Measurements from ENCODE around the gene SRP14. TPM values are rescaled to one million over a fixed set of nuclear protein-coding genes. Genes with fewer than 3 reads are reported as not detected.

Gene SRP14
- total RNA-seq, 5 donors from 2014 or later (not counting 1 experiment from before 2014, with no cell fraction given): 115 to 128 (median 119) TPM

DNA sequence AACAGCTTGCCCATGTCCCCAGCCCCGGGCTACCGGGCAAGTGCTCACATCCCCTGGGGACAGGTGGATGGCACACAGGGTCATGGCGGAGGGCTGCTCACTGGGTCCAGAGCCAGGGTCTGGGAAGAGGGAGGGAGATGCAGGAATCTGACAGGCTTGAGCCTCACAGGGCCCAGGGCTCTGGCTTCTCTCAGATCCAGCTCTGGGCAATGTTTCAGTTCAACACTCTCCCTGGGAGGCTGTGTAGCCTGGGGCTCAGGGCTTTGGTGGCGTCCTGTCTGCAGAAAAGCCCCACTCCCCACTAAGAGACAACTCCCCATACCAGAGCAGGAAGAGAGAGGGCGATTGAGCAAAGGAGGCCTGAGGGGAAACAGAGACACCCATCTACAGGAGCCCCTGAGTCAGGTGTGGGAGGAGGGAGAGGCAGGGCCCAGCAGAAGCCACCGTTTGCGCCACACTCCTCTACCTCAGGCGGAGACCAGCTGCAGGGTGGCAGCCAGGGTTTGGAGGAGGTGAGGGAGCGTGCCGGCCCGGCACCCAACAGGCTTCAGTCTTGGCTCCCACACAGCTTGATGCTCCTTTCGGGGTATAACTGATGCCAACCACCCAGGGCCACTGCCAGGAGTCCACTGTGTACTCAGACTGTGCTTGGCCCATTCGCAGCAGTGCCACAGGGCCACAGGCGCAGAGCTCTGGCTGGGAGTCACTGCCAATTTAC, 16.8 kb upstream of the SRP14 start:
- Histone ChIP-seq H3K27me3 (replicated peaks in 1 of 2; ENCODE audit: control insufficient read depth in 2 of 2, extremely low read depth in 1 of 2, insufficient read depth in 2 of 2, low read length in 1 of 2) (no peaks in the 10 kb centered on the region), H3K36me3 (ENCODE audit: control insufficient read depth in 2 of 2, extremely low read depth in 1 of 2, insufficient read depth in 1 of 2, low read length in 1 of 2) (peaks cover 0 to 3% of the 10 kb centered on the region in 2 donors), H3K4me1 (ENCODE audit: control insufficient read depth in 1 of 2, extremely low read depth in 1 of 2, insufficient read depth in 2 of 2, low read length in 2 of 2) (peaks cover 34 to 50% of the 10 kb centered on the region in 2 experiments), H3K4me3 (ENCODE audit: control insufficient read depth in 1 of 2, extremely low read depth in 1 of 2, low read length in 1 of 2) (no peak overlapping the region), H3K27ac (ENCODE audit: low read length) (no peak overlapping the region), H3K9me3 (no peaks in the 10 kb centered on the region)
- H3K4me1 Mint-ChIP-seq: peaks cover 61 to 70% (median 62%) of the 10 kb centered on the region in 3 donors
- WGBS (ENCODE audit: insufficient coverage): 77% methylated on average over 11 of the region's 14 CpGs
- DNase-seq (no peak), ATAC-seq (replicated peaks in 1 of 4) (peak; percentile 20 to 48 (median 36))
- no peaks in the 10 kb centered on the region for H3K9me3 Mint-ChIP-seq
- H3K27me3 Mint-ChIP-seq: no peaks in the 10 kb centered on the region
- H3K36me3 Mint-ChIP-seq: peaks cover 5% of the 10 kb centered on the region
- H3K4me3 Mint-ChIP-seq: peak overlapping the region in 1 of 3 donors; percentile 73
- H3K27ac Mint-ChIP-seq: peak overlapping the region in 1 of 2 donors; percentile 96
- POLR2A ChIA-PET: no interaction called here
- CTCF ChIA-PET: no interaction called here

DNA sequence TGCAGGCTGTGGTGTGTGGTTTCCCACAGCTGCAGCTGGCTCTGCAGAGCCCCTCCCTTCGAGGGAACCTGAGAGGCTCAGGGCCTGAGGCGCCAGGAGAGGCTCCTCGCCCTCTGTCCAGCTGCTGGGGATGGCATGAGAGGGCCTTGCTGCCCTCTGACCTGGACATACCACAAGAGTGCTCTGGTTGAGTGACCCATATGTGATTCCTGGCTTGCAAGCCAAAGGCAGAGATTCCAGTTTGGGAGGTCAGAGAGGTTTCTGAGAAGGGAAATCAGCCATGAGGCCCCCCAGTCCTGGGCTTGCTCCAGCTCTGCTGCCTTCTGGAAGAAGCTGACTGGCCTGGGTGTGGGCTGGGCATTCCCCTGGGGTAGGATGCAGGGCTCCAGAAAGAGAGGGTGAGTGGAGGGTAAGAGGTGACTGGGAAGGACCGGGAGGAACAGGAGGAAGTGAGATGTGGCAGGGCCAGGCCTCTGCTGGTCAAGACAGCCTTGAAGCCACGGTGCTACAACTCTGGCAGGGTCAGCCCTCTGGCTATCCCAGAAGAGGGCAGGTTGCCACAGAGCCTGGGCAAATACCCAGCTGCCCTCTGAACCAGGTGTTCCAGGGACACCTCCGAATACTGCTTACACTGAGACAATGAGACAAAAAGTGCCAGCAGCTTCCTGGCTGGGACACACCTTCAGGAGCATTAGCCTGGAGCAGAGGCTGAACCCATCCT, 16.0 kb upstream of the SRP14 start:
- Mint-ChIP-seq H3K4me3 (peak overlapping the region; percentile 46 to 73 (median 57)), H3K4me1 (peaks cover 65 to 72% (median 67%) of the 10 kb centered on the region in 3 donors), H3K27me3 (no peaks in the 10 kb centered on the region), H3K9me3 (no peaks in the 10 kb centered on the region), H3K36me3 (peaks cover 5% of the 10 kb centered on the region), H3K27ac (peak overlapping the region; percentile 92 to 96)
- H3K36me3 ChIP-seq (ENCODE audit: control insufficient read depth in 2 of 2, extremely low read depth in 1 of 2, insufficient read depth in 1 of 2, low read length in 1 of 2): no peaks in the 10 kb centered on the region
- WGBS (ENCODE audit: insufficient coverage): 33% methylated on average over 5 of the region's 6 CpGs
- ChIA-PET POLR2A (interaction anchor here in 1 of 2 donors (0.6 kb wide), 1 partner anchor 315 kb away, joined by 3 read pairs; no protein-coding TSS in a partner anchor), CTCF (interaction anchor here in 1 of 2 donors (1.0 kb wide), 1 partner anchor 162 kb away, joined by 3 read pairs; no protein-coding TSS in a partner anchor)
- H3K27me3 ChIP-seq (replicated peaks in 1 of 2; ENCODE audit: control insufficient read depth in 2 of 2, extremely low read depth in 1 of 2, insufficient read depth in 2 of 2, low read length in 1 of 2): no peaks in the 10 kb centered on the region
- H3K4me3 ChIP-seq (ENCODE audit: control insufficient read depth in 1 of 2, extremely low read depth in 1 of 2, low read length in 1 of 2): peak overlapping the region in 1 of 2 donors; percentile 32
- H3K27ac ChIP-seq (ENCODE audit: low read length): no peak overlapping the region
- H3K4me1 ChIP-seq (ENCODE audit: control insufficient read depth in 1 of 2, extremely low read depth in 1 of 2, insufficient read depth in 2 of 2, low read length in 2 of 2): peaks cover 39 to 55% of the 10 kb centered on the region in 2 experiments
- no peaks in the 10 kb centered on the region for H3K9me3 ChIP-seq
- DNase-seq (peak in 6 of 35 experiments; percentile 24 to 50 (median 32)), ATAC-seq (replicated peaks in 1 of 4) (peak; percentile 72 to 82 (median 78))

GRCh38 chr15:40054605-40054854, 15.5 kb upstream of the SRP14 start:
- peak overlapping the region; percentile 92 to 96 for H3K27ac Mint-ChIP-seq
- H3K4me1 ChIP-seq (ENCODE audit: control insufficient read depth in 1 of 2, extremely low read depth in 1 of 2, insufficient read depth in 2 of 2, low read length in 2 of 2): peaks cover 43 to 60% of the 10 kb centered on the region in 2 experiments

DNA sequence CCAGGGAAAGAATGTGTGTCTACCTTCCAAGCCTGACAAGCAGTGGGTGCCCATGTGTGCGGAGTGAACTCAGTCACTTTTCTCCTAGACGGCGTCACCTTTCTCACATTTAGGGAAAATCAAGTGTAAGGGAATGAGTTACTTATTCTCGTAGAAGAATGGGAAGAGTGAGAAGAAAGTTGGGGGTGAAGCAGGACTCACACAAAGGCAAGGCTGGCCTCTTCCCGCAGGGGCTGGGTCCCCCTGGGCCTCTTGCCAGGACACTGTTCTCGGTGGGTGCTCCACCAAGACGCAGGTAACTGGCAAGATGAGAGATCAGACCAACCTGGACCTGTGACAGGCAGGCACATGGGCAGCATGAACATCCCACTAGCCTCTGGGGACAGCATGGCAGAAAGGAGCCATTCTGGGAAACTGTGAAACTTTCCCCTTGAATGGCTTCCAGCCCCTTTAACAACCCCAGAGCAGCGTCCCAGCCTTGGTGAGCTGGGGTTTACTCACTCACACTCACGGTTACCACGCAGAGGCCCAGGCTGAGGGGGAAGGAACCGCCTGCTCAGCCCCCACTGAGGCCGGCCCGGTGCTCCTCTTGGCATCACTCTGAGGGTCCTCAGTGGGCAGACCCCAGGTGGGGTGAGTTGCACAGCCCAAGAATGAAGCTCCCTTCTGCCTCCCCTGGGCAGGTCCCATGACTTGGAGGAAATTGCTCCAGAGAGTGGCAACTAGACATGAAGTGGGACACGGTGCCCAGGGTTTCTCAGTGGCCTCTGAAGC, 15.0 kb upstream of the SRP14 start:
- H3K4me3 Mint-ChIP-seq: peak overlapping the region in 1 of 3 donors; percentile 73
- H3K4me1 ChIP-seq (ENCODE audit: control insufficient read depth in 1 of 2, extremely low read depth in 1 of 2, insufficient read depth in 2 of 2, low read length in 2 of 2): peaks cover 48 to 63% of the 10 kb centered on the region in 2 experiments
- H3K4me3 ChIP-seq (ENCODE audit: control insufficient read depth in 1 of 2, extremely low read depth in 1 of 2, low read length in 1 of 2): peak overlapping the region in 1 of 2 donors; percentile 40
- ChIA-PET CTCF (interaction anchor here (1.0 to 1.1 kb wide), 2 partner anchors 9 to 163 kb away, joined by 3 to 6 read pairs; no protein-coding TSS in a partner anchor), POLR2A (interaction anchor here in 1 of 2 donors (0.6 kb wide), 1 partner anchor 316 kb away, joined by 3 read pairs; no protein-coding TSS in a partner anchor)
- peaks cover 5% of the 10 kb centered on the region for H3K36me3 Mint-ChIP-seq
- ATAC-seq (replicated peaks in 1 of 4) (peak; percentile 24 to 31 (median 29)), DNase-seq (no peak)
- H3K27ac Mint-ChIP-seq: peak overlapping the region; percentile 92 to 96
- H3K27me3 ChIP-seq (replicated peaks in 1 of 2; ENCODE audit: control insufficient read depth in 2 of 2, extremely low read depth in 1 of 2, insufficient read depth in 2 of 2, low read length in 1 of 2): no peaks in the 10 kb centered on the region
- H3K27ac ChIP-seq (ENCODE audit: low read length): no peak overlapping the region
- no peaks in the 10 kb centered on the region for H3K9me3 Mint-ChIP-seq
- H3K9me3 ChIP-seq: no peaks in the 10 kb centered on the region
- peaks cover 75 to 82% (median 77%) of the 10 kb centered on the region in 3 donors for H3K4me1 Mint-ChIP-seq
- 65% methylated on average over 9 of the region's 14 CpGs for WGBS (ENCODE audit: insufficient coverage)
- no peaks in the 10 kb centered on the region for H3K27me3 Mint-ChIP-seq
- no peaks in the 10 kb centered on the region for H3K36me3 ChIP-seq (ENCODE audit: control insufficient read depth in 2 of 2, extremely low read depth in 1 of 2, insufficient read depth in 1 of 2, low read length in 1 of 2)

More at GRCh38 chr15:40054605-40054854, 15.5 kb upstream of the SRP14 start:
- no peaks in the 10 kb centered on the region for H3K9me3 Mint-ChIP-seq
- peaks cover 5% of the 10 kb centered on the region for H3K36me3 Mint-ChIP-seq
- H3K4me3 Mint-ChIP-seq: peak overlapping the region in 1 of 3 donors; percentile 73
- POLR2A ChIA-PET: interaction anchor here in 1 of 2 donors (0.6 kb wide), 1 partner anchor 316 kb away, joined by 3 read pairs; no protein-coding TSS in a partner anchor
- WGBS (ENCODE audit: insufficient coverage): no CpG with 5 or more reads among the region's 3 CpGs
- Histone ChIP-seq H3K36me3 (ENCODE audit: control insufficient read depth in 2 of 2, extremely low read depth in 1 of 2, insufficient read depth in 1 of 2, low read length in 1 of 2) (no peaks in the 10 kb centered on the region), H3K27me3 (replicated peaks in 1 of 2; ENCODE audit: control insufficient read depth in 2 of 2, extremely low read depth in 1 of 2, insufficient read depth in 2 of 2, low read length in 1 of 2) (no peaks in the 10 kb centered on the region), H3K4me3 (ENCODE audit: control insufficient read depth in 1 of 2, extremely low read depth in 1 of 2, low read length in 1 of 2) (peak overlapping the region in 1 of 2 donors; percentile 40), H3K27ac (ENCODE audit: low read length) (no peak overlapping the region), H3K9me3 (no peaks in the 10 kb centered on the region)
- ATAC-seq (replicated peaks in 1 of 4) (peak; percentile 9 to 42 (median 21)), DNase-seq (no peak)
- CTCF ChIA-PET: interaction anchor here (1.0 to 1.1 kb wide), 2 partner anchors 9 to 162 kb away, joined by 3 to 6 read pairs; no protein-coding TSS in a partner anchor
- peaks cover 70 to 77% (median 72%) of the 10 kb centered on the region in 3 donors for H3K4me1 Mint-ChIP-seq
- H3K27me3 Mint-ChIP-seq: no peaks in the 10 kb centered on the region

DNA sequence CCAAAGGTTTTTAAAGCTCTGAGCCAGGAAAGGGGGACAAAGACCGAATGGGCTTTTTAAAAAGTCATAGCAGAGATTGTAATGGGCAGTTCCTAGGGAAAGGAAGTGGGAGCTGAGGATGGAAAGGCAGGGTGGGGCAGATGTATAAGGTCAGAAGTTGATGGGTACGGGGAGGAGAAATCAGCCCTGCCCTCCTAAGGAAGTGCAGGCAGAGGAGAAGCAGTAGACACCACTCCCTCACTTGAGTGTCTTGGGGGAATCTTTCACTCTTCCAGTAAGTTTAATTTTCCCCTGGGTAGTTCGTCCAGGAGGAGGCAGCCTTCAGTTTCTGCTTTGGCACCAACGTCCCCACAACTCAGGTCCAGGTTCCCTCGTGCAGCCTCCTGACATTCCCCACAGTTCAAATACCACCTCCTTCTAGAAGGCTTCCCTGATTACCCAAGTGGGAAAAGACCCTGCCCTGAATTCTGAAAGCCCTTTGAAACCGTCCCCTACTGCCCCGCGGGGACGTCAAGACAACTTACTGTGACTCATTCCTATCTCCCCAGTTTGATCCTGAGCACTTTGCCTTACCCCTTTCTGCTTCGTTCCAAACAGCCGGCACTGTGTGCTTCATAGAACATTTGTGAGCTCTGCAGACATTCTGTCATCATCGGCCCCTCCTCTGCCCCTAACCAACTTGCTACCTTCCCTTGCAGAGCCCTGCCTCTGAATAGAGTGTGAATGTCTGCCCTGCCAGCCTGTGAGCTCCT, 14.3 kb upstream of the SRP14 start:
- peaks cover 54 to 71% of the 10 kb centered on the region in 2 experiments for H3K4me1 ChIP-seq (ENCODE audit: control insufficient read depth in 1 of 2, extremely low read depth in 1 of 2, insufficient read depth in 2 of 2, low read length in 2 of 2)
- H3K4me1 Mint-ChIP-seq: peaks cover 76 to 83% (median 79%) of the 10 kb centered on the region in 3 donors
- no peak overlapping the region for H3K4me3 ChIP-seq (ENCODE audit: control insufficient read depth in 1 of 2, extremely low read depth in 1 of 2, low read length in 1 of 2)
- no peaks in the 10 kb centered on the region for H3K9me3 ChIP-seq
- peaks cover 2% of the 10 kb centered on the region for H3K36me3 Mint-ChIP-seq
- no peaks in the 10 kb centered on the region for H3K27me3 ChIP-seq (replicated peaks in 1 of 2; ENCODE audit: control insufficient read depth in 2 of 2, extremely low read depth in 1 of 2, insufficient read depth in 2 of 2, low read length in 1 of 2)
- no peak overlapping the region for H3K27ac ChIP-seq (ENCODE audit: low read length)
- ChIA-PET POLR2A (no interaction called here), CTCF (interaction anchor here in 1 of 2 donors (1.1 kb wide), 1 partner anchor 8 kb away, joined by 6 read pairs; no protein-coding TSS in a partner anchor)
- H3K27ac Mint-ChIP-seq: peak overlapping the region; percentile 17 to 73
- H3K4me3 Mint-ChIP-seq: peak overlapping the region in 1 of 3 donors; percentile 73
- ATAC-seq (replicated peaks in 1 of 4) (peak in 1 of 4 experiments; percentile 17), DNase-seq (no peak)
- WGBS (ENCODE audit: insufficient coverage): 86% methylated on average over 7 of the region's 12 CpGs
- no peaks in the 10 kb centered on the region for H3K27me3 Mint-ChIP-seq
- H3K9me3 Mint-ChIP-seq: no peaks in the 10 kb centered on the region
- no peaks in the 10 kb centered on the region for H3K36me3 ChIP-seq (ENCODE audit: control insufficient read depth in 2 of 2, extremely low read depth in 1 of 2, insufficient read depth in 1 of 2, low read length in 1 of 2)

All from T-cell (primary cell).